HG03342 (cell line): ENCODE measurements around the gene FAM20C.
"Not testable (repeated sequence)": the region's sequence is repeated elsewhere in the genome, so short reads cannot be mapped to it uniquely, and the experiment has no call there.

ENCODE experiments used
- ATAC-seq: cut with Tn5 transposase; IDR thresholded peaks from one replicate; pipeline ENCODE4 v1.9.1; 2021; ENCODE audit warnings: mild to moderate bottlenecking, moderate library complexity; ENCODE audit not compliant: unreplicated experiment

FAM20C gene

GRCh38 chr7:255721-256361 lies 63.5 kb downstream of the FAM20C start:
- ATAC-seq: no peak

- no peak for ATAC-seq
These were observed 64.1 kb downstream of the FAM20C start for GRCh38 chr7:256461-256940.

GRCh38 chr7:256981-257646 lies 64.7 kb downstream of the FAM20C start:
- no peak for ATAC-seq

- no peak for ATAC-seq
These were observed 65.2 kb downstream of the FAM20C start for GRCh38 chr7:257647-257992.

GRCh38 chr7:258476-259190 lies 66.3 kb downstream of the FAM20C start:
- ATAC-seq: no peak

- no peak for ATAC-seq
These were observed 66.8 kb downstream of the FAM20C start for GRCh38 chr7:259191-259505.

- no peak for ATAC-seq
These were observed 67.5 kb downstream of the FAM20C start for GRCh38 chr7:259751-260405.

GRCh38 chr7:260441-261281 lies 68.3 kb downstream of the FAM20C start:
- no peak for ATAC-seq

- no peak for ATAC-seq
These were observed 69.2 kb downstream of the FAM20C start for GRCh38 chr7:261341-262250.

- ATAC-seq: no peak
These were observed 69.8 kb downstream of the FAM20C start for GRCh38 chr7:262251-262572.

- ATAC-seq: not testable (repeated sequence)
These were observed 70.4 kb downstream of the FAM20C start for GRCh38 chr7:262631-263311.

- not testable (repeated sequence) for ATAC-seq
These were observed 71.3 kb downstream of the FAM20C start for GRCh38 chr7:263483-264351.

GRCh38 chr7:264541-265191 lies 72.3 kb downstream of the FAM20C start:
- no peak for ATAC-seq

- ATAC-seq: no peak
These were observed 73.0 kb downstream of the FAM20C start for GRCh38 chr7:265192-265997.

GRCh38 chr7:265998-266850 lies 73.9 kb downstream of the FAM20C start:
- ATAC-seq: no peak
